SIG-M5 (cell line): ENCODE data around the gene ZBTB25.

Source experiments
- DNase-seq: peaks from one replicate; lab custom pipeline; 2025; lab: John Stamatoyannopoulos, UW

The ZBTB25 gene

DNA sequence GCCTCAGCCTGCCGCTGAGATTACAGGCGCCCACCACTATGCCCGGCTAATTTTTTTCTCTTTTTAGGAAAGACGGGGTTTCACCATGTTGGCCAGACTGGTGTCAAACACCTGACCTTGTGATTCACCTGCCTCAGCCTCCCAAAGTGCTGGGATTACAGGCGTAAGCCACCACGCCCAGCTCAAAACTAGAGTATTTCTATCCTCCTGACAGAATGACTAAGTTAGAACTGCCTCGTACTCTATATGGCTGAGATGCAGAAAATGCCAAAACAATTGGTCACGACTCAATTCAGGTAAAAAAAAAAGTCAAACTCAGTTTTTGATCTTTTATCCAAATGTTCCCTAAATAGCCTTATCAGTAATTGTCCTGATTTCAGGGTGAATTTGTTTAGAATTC is 27.2 kb downstream of the ZBTB25 start:
- DNase-seq: no peak

DNA sequence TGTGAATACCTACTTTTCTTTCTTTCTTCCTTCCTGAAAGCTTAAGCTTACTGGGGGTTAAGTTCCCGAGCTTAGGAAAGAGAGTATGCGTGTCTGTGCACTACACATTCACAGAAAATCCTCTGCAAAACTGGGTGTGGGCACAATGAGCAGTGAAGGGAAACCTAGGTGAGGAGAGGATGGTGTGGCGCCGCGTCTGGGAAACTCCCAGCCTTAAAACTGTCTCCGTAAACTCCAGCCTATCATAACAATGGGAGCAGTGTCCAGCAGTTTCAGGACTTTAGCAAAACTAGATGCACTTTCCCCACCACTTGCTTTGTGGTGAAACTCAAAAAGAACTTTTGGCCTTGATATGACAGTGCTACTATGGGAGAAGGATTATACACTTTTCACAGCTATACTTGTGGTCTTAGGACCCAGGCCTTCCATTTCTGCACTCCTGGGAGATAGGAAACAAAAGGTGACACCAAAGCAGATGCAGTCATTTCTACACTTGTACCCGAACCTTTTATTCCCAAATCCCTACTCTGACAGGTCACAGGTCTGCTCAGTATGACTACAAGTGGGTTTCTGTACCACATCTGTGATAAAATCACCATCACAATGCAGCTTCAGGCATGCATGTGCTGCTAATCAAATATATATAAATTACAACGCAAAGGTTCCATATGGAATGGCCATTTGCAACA is 27.9 kb downstream of the ZBTB25 start:
- no peak for DNase-seq

DNA sequence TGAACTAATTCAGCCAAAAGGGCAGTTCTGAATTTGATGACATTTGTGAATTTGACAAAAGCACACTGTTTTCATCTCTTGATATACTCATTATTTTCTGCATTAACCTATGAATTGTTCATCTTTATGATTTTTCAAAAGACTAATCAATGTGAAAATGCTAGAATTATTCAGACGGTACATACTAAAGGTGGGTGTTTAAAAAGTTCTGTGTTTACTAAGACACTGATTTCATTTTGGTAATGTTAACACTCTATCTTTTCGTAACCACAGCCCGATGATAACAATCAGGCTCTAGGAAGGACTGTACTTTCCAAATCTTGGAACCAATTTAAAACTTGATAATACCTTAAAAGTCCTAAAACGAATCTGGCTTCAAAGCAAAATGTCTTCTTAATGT is 28.9 kb downstream of the ZBTB25 start:
- no peak for DNase-seq

DNA sequence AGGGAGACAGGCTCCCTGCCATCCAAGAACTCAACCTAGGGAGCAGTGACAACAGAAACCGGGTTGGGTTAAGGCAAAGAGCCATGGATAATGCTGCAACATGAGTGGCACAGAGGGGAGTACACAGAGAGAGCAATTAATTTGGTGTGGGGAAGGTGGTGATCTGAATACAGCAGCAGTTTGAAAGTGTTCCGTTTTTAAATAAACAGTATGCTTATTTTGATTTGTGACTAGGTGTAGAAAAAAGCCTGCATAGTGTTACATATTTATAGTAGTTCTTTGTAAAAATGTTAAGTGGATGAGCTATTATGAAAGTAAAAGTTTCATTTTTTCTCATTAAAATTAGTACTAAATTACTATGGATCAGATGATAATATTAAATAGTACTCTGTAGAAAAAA is 29.6 kb downstream of the ZBTB25 start:
- DNase-seq: no peak

DNA sequence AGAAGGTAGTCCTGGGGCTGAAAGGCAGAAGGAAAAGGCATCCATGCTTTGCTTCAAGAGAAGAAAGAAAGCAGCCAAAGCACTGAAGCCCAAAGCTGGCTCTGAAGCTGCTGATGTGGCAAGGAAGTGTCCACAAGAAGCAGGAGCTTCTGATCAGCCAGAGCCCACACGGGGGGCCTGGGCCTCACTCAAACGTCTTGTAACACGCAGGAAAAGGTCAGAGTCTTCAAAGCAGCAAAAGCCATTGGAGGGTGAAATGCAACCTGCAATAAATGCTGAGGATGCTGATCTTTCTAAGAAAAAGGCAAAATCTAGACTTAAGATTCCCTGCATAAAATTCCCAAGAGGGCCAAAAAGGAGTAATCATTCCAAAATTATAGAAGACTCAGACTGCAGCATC is 35.2 kb downstream of the ZBTB25 start:
- DNase-seq: no peak

DNA sequence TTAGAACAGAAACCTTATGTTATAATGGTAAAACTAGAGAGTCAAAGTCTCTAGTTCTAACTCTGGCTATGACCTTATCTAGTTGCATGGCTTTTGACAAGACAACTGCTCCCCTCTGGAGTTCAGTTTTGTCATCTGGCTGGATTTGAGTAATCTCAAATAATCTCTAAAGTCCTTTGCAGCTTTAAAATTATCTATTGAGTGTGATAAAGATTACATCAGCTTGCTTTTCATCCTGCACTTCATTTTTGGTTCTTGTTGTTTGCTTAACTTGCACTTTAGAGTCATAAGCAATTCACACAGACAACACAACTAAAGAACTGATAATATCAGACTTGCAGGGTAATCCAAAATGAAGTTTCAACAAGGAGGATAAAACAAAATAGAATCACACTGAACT is 36.1 kb downstream of the ZBTB25 start:
- DNase-seq: no peak

DNA sequence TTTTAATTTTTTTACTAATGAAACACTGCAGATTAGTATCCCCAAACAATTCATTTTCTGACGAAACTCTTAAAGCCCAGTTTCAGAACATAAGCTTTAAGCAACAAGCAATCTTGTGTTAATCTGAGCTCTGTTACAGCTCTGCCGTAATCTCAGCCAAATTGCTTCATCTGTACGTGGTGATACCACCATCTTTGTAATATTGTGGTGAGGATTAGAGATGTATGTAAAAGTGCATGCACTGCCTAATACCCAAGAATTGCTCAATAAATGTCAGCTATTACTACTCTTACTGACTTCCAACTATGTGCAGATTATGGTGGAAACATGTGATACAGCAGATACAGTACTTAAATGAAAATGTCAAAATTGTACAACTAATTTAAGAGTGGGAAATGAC is 36.5 kb downstream of the ZBTB25 start:
- DNase-seq: no peak

DNA sequence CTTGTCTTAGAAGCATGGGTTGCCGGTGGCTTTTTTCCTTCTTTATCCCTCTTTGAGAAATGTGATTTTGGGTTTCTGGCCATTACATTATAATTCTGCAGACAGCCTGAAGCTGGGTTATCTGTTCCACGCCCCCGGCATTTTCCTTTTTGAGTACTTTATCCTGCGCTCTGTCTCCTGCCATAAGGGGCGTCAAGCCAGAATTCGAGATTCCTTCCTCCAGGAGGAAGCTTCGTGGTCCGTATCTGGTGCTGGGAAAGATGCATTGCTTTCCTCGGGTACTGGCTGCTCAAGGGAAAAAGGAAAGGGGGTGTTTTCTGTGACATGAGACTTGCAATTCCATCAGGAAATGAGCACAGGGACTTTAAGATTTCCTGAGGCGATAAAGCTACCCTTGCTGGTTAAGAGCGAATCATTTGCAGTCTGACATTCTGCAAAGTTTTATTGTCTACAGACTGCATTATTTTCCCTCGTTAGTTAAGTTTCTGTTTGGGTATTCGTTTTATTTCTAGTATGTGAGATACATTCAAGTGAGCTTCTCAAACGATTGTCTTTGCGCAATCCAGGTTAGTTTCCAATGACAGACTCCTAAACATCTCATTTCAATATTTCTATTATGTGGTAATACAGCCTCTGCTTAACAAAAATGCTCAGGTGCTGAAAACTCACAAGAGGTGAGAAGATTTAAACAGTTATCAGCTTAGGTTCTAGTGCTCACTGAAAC is 37.6 kb downstream of the ZBTB25 start:
- no peak for DNase-seq

DNA sequence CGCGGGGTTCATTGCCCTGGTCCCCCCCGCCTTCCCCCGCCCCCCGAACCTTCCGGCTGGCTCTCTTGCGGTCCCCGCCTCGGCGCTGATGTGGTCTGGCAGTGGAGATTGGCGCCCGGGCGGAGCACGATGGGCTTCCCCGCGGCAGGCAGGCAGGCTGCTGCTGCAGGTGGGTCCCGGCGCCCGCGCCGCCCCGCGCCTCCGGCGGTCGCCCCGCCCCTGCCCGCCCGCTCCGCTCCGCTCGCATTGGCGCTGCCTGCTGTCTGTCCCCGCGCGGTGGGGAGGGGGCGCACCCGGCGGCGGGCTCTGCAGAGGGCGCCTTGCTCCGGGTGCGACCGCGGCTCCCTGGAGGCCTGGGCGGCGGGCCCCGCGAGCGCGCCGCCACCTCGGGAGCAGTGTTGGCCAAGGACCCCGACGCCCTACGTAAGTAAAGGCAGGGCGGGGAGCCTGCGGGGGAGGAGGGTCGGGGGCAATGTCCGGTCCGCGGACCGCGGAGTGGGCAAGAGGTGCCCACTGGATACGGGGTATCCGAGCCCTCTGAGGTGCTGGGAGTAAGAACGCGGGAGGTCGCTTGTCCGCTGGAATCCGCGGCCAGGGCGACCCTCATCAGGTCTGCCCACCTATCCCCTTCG is 38.3 kb downstream of the ZBTB25 start, which contains the start of gene AKAP5:
TSS of gene AKAP5 (plus strand) at position 309 of the 632 bp plus-strand sequence. CDS start 2,896 bp downstream, outside the sequence.
- no peak for DNase-seq

DNA sequence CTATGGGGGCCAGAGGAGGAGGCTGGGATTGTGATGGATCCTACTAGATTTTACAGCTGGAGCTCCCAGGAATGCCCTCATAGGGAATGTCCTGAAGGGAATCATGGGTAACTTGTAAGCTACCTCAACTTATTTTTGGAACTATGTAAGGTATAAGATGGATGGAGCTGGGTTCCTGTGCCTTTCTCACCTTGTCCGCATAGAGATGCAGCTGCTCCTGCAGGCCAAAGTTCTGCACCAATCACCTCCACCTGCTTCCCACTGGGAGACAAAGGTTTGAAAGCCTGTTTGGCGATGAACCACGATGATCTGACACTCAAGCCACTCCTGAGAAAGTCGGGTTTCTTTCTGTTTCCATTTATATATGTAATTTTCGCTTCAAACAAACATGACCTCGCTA is 39.0 kb downstream of the ZBTB25 start:
- DNase-seq: no peak

DNA sequence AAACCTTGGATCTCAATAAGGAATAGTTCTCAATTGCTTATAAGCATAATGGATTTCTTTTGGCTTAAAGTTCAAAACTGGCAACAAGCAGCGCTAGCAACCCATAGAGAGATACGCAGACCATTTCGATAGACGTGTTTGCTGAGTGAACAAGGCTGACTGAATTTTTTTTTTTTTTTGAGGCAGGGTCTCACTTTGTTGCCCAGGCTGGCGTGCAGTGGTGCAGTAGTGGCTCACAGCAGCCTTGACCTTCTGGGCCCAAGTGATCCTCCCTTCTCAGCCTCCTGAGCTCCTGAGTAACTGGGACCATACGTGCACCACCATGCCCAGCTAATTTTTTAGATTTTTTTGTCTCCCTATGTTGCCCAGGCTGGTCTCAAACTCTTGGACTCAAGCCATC is 39.8 kb downstream of the ZBTB25 start:
- DNase-seq: no peak

DNA sequence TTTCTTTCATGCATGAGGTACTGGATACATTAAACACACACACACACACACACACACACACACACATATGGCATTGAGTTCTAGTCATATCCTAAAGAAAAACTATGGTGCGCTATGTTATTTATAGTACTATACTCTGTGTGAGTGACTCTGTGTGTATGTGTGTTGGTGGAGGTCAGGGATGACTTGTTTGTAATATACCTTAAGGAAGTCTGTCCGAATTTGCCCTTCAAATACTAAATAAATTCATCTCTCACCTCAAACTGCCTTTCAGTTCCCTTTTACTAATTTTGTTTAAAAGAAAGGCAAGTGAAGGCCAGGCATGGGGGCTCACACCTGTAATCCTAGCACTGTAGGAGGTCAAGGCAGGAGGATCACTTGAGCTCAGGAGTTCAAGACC is 40.4 kb downstream of the ZBTB25 start:
- no peak for DNase-seq

DNA sequence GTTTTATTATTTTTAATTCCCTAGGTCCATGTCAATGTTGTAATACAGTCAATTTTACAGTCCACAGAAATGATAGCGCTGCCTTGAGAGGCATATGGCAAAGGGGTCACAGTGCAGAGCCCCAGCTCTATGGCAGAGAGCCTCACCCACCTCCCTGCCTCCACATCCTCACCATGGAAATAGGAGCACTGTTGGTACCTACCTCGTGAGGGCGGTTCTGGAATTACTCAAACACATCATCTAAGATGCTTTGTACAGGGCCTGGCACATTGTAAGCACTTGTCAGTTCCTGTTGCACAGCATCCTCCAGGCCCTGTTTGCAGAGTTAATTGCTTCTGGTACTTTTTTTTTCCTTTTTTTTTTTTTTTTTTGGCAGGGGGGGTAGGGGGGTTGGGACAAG is 42.4 kb downstream of the ZBTB25 start:
- no peak for DNase-seq

DNA sequence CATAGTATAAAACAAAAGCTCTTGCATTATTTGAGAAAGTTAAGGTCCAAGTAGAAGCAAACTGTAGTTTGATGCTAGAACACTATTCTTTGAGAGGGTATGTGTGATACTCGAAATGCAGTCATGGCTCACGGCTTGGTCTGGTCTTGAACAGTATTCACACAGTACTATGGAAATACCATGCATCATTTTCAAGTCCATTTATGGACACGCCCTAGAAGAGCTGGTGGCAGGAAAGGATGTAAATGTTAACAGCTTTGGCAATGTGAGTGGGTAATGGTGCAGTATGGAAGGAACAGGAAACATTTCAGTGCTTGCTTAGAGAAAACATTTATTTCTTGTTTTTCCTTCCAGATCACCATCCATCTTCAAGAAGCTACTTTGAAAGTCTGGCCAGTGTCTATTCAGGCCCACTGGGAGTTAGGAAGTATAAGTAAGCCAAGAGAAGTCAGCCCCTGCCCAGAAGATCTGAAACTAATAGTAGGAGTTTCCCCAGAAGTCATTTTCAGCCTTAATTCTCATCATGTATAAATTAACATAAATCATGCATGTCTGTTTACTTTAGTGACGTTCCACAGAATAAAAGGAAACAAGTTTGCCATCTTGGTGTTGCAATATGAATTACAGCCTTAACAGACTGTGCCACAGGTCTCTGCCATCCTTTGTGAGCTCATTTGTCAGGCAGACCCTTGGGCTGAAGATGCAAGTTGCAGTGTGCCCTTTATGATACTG is 44.1 kb downstream of the ZBTB25 start:
- DNase-seq: no peak

DNA sequence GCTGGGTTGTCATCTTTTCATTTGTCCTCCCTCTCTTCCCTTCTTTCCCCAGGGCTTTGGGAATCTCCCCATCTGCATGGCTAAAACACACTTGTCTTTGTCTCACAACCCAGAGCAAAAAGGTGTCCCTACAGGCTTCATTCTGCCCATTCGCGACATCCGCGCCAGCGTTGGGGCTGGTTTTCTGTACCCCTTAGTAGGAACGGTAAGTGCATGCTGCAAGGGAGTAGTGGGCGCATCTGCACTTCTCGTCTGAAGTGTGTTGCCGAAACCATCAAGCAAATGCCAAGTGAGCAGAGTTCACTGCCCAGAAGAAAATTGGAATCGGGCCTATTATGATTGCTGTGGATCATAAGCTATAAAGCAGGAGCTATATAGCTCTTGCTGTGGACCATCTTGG is 49.0 kb downstream of the ZBTB25 start:
- no peak for DNase-seq

DNA sequence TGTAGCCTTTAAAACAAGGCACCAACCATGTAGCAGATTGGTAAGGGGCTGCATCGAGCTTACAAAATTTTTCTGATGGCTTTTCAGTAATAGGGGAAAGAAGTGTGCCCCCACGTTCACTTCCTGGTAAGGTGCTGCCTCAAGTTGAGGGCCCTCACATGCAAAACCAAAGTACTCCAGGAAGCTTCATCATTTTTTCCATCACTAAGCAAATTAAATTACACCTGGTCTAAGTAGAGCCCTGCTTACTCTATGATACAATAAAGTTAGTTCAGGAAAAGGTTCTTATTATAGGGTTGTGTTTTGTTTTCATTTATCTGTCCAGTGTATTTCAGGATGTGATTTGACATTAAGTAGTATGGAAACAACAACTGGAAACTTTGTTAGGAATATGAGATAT is 53.4 kb downstream of the ZBTB25 start:
- DNase-seq: no peak

DNA sequence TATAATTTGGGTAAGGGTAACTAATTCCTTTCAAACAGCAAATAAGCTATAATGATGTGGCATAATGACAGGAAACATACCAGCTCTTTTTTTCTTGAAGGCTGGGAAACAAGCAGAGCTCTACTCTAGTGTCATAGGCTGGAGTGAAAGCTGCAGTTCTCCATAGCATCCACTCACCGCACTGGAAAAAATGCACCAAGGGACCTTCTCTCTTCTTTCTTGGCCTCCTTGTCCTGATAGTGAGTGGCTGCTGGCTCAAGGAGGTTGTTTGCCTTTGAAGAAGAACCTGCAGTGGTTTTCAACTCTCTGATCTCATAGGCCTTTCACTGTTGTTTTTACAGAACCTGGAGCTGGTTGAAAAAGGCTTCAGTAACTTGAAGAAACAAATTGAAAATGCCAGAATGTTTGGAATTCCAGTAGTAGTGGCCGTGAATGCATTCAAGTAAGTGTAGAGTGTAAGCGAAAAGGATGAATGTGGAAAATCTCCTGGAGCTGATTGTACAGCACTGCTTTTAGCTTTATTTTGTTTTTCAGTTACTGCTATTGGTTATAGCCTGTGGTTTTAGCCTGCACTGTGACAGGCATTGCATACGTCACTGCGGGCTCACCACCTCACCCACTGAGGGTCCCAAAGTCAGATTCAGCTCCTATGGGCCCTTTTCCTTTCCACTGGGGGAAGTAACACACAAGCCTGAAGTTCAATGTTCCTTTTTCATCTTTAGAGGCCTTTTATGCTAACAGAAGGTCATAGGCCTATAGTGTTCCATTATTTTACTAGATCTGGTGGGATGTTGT is 55.6 kb downstream of the ZBTB25 start:
- no peak for DNase-seq

DNA sequence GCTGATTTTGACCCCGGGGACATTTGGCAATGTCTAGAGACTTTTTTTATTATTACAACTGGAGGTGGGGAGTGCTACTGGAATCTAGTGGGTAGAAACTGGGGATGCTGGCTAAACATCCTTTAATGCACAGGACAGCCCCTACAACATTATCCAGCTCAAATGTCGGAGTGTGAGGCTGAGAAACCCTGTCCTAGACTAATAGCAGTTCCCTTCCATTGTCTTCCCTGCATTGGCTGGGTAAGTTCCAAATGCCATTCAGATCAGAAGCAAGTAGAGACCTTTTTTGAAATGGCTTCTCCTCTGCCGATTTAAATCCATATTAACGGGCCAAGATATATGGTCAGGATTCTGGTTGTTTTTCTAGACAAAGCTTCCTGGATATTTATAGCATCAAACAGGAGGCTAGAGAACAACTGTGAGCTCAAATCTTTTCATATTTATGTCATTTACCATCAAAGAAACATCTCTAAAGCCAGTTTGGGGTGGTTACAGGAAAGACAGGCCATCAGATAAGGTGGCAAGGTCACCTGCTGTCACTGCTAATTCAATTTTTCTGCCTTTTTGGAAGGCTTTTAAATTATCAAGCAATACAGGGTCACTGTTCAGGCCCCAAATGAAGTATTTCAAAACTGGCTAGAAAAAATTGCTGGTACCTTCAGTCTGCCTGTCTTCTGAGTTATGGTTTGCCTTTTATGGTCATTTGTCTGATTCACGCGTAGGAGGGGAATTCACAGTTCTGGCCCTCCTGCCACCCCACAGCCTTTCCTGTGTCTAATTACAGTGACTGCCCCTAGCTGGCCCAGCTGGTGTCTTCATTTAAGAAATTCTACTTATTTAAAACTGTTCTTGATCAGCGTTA is 58.4 kb downstream of the ZBTB25 start:
- no peak for DNase-seq

DNA sequence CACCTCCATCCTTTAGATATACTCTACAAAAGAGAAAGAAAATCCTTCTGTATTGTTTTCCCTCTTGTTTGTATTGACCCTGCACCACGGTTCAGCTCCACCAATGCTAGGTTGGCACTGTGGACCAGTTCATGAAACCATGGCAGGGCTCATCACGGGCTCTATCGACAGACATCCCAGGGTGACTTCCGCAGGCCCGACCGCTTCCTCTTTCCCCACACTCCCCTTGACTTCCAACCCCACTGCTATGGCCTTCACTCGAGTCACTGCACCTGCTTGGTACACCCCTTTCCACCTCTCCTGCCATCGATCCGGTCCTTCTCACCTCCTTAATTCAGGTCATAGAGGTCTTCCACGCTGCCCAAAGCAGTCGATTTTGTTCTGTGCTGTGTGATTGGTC is 59.5 kb downstream of the ZBTB25 start:
- DNase-seq: no peak

DNA sequence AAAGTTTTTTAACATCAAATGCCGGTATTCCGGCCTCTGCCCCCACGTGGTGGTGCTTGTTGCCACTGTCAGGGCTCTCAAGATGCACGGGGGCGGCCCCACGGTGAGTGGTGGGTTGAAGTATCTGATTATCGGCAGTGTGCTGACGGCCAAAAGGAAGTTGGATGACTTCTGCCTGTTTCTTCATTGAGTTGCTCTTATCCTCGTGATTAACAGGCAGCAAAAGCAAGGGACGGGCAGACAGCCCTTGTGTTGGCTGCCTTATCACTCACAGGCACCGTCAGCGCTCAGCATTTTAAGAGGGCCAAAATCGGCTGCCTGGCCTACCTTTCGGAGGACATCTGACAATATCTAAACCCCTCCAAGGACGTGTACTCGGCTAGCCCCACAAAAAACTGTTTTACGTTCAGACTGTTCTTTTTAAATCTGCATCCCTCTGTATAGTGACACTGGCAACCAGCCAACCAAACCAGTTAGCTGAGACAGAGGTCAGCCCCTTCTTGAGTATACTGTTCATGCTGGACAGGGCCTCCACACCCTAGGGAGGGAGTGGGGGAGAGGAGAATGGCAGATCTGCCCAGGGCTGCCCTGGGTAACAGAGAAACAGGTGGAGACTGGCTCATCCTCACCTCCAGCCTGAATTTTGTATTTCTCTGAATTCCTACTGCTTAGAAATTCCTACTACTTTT is 61.2 kb downstream of the ZBTB25 start:
- DNase-seq: no peak
